ENCODE data around the gene LASP1NB.

The LASP1NB gene

DNA sequence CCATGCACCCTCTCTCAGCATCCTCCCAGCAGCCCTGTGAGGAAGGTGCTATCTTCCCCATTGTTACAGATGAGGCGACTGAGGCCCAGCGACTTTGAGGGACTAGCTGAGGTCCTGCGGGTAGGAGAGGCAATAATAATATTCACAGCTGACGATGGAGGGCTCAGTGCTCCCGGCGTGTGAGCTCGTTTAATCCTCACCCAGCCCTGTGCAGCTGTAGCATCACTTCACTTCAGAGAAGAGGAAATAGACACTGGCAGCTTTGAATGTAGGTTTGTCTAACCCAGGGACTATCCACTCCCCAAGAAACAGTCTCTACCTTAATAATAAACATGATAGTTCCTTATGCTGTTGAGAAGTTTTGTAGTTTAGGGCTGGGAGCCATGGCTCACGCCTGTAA is 34.0 kb upstream of the LASP1NB start:
- TF ChIP-seq, protein P1, sequence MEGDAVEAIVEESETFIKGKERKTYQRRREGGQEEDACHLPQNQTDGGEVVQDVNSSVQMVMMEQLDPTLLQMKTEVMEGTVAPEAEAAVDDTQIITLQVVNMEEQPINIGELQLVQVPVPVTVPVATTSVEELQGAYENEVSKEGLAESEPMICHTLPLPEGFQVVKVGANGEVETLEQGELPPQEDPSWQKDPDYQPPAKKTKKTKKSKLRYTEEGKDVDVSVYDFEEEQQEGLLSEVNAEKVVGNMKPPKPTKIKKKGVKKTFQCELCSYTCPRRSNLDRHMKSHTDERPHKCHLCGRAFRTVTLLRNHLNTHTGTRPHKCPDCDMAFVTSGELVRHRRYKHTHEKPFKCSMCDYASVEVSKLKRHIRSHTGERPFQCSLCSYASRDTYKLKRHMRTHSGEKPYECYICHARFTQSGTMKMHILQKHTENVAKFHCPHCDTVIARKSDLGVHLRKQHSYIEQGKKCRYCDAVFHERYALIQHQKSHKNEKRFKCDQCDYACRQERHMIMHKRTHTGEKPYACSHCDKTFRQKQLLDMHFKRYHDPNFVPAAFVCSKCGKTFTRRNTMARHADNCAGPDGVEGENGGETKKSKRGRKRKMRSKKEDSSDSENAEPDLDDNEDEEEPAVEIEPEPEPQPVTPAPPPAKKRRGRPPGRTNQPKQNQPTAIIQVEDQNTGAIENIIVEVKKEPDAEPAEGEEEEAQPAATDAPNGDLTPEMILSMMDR (IDR thresholded peaks at IDR 0.05; ENCODE audit: borderline replicate concordance, extremely low read depth, insufficient read depth): no peak
- peaks cover 2 to 36% (median 21%) of the 10 kb centered on the region in 3 donors for H3K36me3 ChIP-seq (ENCODE audit: control insufficient read depth in 2 of 3, insufficient read depth in 3 of 3, low read length in 3 of 3)
- FAIRE-seq (no peak), DNase-seq (peak in 1 of 5 donors; percentile 41)
- H3K4me3 ChIP-seq (ENCODE audit: low read length in 3 of 3): no peak overlapping the region
- no peak overlapping the region for H3K27ac ChIP-seq (ENCODE audit: low read depth in 2 of 2, low read length in 2 of 2)
- H3K9me3 ChIP-seq (ENCODE audit: control insufficient read depth in 2 of 3, insufficient read depth in 1 of 3, low read length in 3 of 3): no peaks in the 10 kb centered on the region
- no peak overlapping the region for H3K9ac ChIP-seq (ENCODE audit: low read length in 3 of 3)
- peaks cover 0 to 20% (median 8%) of the 10 kb centered on the region in 3 donors for H3K4me1 ChIP-seq (ENCODE audit: control insufficient read depth in 2 of 3, insufficient read depth in 2 of 3, low read depth in 1 of 3, low read length in 3 of 3)
- intact Hi-C loops (cut with DNase I): no loop called here
- no peaks in the 10 kb centered on the region for H3K27me3 ChIP-seq (ENCODE audit: control insufficient read depth, insufficient read depth, low read length)

- no peaks in the 10 kb centered on the region for H3K9me3 ChIP-seq (ENCODE audit: control insufficient read depth in 2 of 3, insufficient read depth in 1 of 3, low read length in 3 of 3)
- TF ChIP-seq, protein P1 (IDR thresholded peaks at IDR 0.05; ENCODE audit: borderline replicate concordance, extremely low read depth, insufficient read depth): no peak
- no peak overlapping the region for H3K4me3 ChIP-seq (ENCODE audit: low read length in 3 of 3)
- H3K9ac ChIP-seq (ENCODE audit: low read length in 3 of 3): no peak overlapping the region
- DNase-seq (no peak), FAIRE-seq (no peak)
- peaks cover 2 to 36% (median 21%) of the 10 kb centered on the region in 3 donors for H3K36me3 ChIP-seq (ENCODE audit: control insufficient read depth in 2 of 3, insufficient read depth in 3 of 3, low read length in 3 of 3)
- H3K4me1 ChIP-seq (ENCODE audit: control insufficient read depth in 2 of 3, insufficient read depth in 2 of 3, low read depth in 1 of 3, low read length in 3 of 3): peaks cover 0 to 25% (median 15%) of the 10 kb centered on the region in 3 donors
- no peak overlapping the region for H3K27ac ChIP-seq (ENCODE audit: low read depth in 2 of 2, low read length in 2 of 2)
- intact Hi-C loops (cut with DNase I): no loop called here
- no peaks in the 10 kb centered on the region for H3K27me3 ChIP-seq (ENCODE audit: control insufficient read depth, insufficient read depth, low read length)
Measured at GRCh38 chr17:38892083-38892482, 33.3 kb upstream of the LASP1NB start.

- Histone ChIP-seq H3K27me3 (ENCODE audit: control insufficient read depth, insufficient read depth, low read length) (no peaks in the 10 kb centered on the region), H3K9me3 (ENCODE audit: control insufficient read depth in 2 of 3, insufficient read depth in 1 of 3, low read length in 3 of 3) (no peaks in the 10 kb centered on the region), H3K36me3 (ENCODE audit: control insufficient read depth in 2 of 3, insufficient read depth in 3 of 3, low read length in 3 of 3) (peaks cover 2 to 36% (median 17%) of the 10 kb centered on the region in 3 donors), H3K27ac (ENCODE audit: low read depth in 2 of 2, low read length in 2 of 2) (no peak overlapping the region), H3K4me1 (ENCODE audit: control insufficient read depth in 2 of 3, insufficient read depth in 2 of 3, low read depth in 1 of 3, low read length in 3 of 3) (peaks cover 0 to 28% (median 20%) of the 10 kb centered on the region in 3 donors), H3K9ac (ENCODE audit: low read length in 3 of 3) (no peak overlapping the region), H3K4me3 (ENCODE audit: low read length in 3 of 3) (no peak overlapping the region)
- no peak for DNase-seq
- TF ChIP-seq, protein P1 (IDR thresholded peaks at IDR 0.05; ENCODE audit: borderline replicate concordance, extremely low read depth, insufficient read depth): no peak
- intact Hi-C loops (cut with DNase I): no loop called here
- FAIRE-seq: no peak
Measured at GRCh38 chr17:38892620-38893019, 32.8 kb upstream of the LASP1NB start.

- intact Hi-C loops (cut with DNase I): no loop called here
- Histone ChIP-seq H3K4me3 (ENCODE audit: low read length in 3 of 3) (no peak overlapping the region), H3K9ac (ENCODE audit: low read length in 3 of 3) (no peak overlapping the region), H3K9me3 (ENCODE audit: control insufficient read depth in 2 of 3, insufficient read depth in 1 of 3, low read length in 3 of 3) (no peaks in the 10 kb centered on the region), H3K27ac (ENCODE audit: low read depth in 2 of 2, low read length in 2 of 2) (no peak overlapping the region), H3K4me1 (ENCODE audit: control insufficient read depth in 2 of 3, insufficient read depth in 2 of 3, low read depth in 1 of 3, low read length in 3 of 3) (peaks cover 0 to 31% (median 25%) of the 10 kb centered on the region in 3 donors), H3K27me3 (ENCODE audit: control insufficient read depth, insufficient read depth, low read length) (no peaks in the 10 kb centered on the region), H3K36me3 (ENCODE audit: control insufficient read depth in 2 of 3, insufficient read depth in 3 of 3, low read length in 3 of 3) (peaks cover 2 to 36% (median 15%) of the 10 kb centered on the region in 3 donors)
- no peak for FAIRE-seq
- no peak for DNase-seq
- TF ChIP-seq, protein P1 (IDR thresholded peaks at IDR 0.05; ENCODE audit: borderline replicate concordance, extremely low read depth, insufficient read depth): no peak
Measured at GRCh38 chr17:38893113-38893512, 32.3 kb upstream of the LASP1NB start.
